NCI-H748 treated with DMSO at 0.1 percent for 48 hours (cell line): ENCODE measurements around the gene ZBTB40.

Experiments
- DNase-seq: peaks from one replicate; lab custom pipeline; 2025; lab: John Stamatoyannopoulos, UW

ZBTB40 gene

GRCh38 chr1:22533244-22533895 is 81.7 kb downstream of the ZBTB40 start:
- DNase-seq, result no peak

- no peak for DNase-seq
Observed at GRCh38 chr1:22534951-22535350, 83.3 kb downstream of the ZBTB40 start.

DNA sequence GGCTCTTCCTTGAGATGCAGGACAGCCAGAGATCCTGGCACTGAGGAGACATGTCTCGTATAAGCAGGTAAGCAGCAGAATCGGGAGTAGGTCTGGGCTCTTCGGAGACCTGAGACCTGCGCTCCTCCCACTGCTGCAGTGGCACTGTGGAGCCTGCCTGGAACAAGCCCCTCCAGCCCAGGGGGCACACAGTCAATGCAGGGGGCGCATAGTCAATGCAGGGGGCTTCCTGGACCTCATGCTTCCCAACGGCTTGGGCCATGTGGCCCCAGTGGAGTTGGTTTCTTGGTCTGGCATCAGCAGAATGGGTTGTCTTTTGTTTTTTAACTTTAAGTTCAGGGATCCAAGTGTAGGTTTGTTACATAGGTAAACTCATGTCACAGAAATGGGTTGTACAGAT is 83.7 kb downstream of the ZBTB40 start:
- DNase-seq, result no peak

DNA sequence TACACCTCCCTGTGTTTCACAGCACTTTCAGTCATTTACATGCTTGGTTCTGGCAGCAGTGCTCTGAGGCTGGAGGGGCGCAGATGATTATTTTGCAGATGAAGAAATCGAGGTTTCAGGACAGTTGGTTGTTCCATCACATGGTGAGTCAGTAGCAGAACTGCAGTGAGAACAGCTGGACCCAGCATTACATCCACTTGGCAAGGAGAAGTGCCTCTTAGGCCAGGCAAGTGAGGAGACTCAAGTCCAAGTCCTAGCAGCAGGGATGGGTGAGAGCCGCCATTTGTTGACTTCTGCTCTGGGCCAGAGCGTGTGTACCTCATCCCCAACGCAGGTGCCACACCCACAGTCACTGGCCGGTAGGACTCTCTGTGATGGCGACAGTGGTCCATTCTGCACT is 84.9 kb downstream of the ZBTB40 start:
- DNase-seq, result no peak

DNA sequence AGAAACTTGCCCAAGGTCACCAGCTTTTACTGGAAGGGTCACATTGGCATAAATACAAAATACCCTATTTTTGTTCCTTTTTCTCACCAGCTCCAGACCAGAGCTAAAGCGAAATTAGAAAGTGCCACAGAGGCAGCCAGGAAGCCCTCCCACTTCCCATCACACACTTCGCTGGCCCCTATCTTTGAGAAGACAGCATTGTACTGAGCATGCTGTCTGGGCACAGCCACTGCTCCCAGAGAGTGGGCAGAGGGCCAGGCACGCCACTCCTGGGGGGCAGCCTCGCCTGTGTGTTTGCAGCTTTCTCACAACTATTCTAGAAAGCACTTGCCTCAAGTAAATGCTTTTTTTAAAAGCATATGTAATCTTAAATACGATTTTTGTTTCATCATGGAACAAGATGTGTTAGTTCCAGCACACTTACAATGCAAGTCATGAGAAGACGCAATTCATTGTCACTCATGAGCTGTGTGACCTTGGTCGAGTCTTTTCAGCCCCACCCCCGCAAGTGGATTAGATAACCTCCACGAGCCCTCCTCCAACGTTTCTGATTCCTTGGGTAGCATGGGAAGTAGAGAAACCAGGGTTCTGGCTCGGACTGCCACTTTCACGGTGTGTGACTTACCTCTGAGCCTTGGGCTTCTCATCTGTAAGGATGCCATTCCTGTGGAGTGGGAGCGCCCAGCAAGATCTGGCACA is 85.9 kb downstream of the ZBTB40 start:
- no peak for DNase-seq

DNA sequence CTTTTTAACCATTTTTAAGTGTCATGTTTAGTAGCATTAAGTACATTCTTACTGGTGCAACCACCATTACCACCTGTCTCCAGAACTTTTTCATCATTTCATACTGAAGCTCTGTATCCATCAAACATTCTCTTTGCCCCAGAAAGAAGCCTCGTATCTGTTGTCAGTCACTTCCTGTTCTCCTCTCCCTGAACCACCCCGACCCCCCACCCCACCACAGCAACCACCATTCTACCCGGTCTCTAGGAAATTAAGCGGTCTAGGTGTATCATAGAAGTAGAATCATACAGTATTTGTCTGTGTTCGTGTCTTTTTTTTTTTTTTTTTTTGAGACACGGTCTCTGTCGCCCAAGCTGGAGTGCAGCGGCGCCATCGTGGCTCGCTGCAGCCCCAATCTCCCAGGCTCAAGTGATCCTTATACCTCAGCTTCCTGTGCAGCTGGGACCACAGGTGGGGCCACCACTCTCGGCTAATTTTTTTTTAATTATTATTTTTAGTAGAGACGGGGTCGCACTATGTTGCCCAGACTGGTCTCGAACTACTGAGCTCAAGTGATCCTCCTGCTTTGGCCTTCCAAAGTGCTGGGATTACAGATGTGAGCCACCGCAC is 88.0 kb downstream of the ZBTB40 start:
- DNase-seq, result no peak

- DNase-seq, result no peak
Observed at GRCh38 chr1:22540337-22540736, 88.7 kb downstream of the ZBTB40 start.

DNA sequence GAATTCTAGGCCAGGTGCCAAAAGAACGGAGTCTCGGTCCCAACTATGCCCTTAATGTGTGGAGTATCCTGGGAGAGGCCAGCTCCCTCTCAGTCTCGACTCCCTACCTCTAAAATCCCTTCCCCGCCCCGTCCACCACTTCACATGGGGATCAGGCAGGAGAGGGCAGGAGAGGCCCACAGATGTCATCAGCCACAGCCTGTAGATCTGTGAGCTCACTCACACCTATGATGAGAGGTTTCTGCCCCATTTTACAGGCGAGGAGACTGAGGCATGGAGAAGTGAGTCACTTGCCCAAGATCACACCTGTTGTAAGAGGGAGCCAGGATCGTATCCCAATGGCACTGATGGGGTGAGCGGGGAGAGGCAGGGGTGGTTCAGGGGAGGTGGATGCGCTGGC is 91.2 kb downstream of the ZBTB40 start:
- DNase-seq, result no peak

GRCh38 chr1:22543679-22544078 is 92.0 kb downstream of the ZBTB40 start:
- no peak for DNase-seq

DNA sequence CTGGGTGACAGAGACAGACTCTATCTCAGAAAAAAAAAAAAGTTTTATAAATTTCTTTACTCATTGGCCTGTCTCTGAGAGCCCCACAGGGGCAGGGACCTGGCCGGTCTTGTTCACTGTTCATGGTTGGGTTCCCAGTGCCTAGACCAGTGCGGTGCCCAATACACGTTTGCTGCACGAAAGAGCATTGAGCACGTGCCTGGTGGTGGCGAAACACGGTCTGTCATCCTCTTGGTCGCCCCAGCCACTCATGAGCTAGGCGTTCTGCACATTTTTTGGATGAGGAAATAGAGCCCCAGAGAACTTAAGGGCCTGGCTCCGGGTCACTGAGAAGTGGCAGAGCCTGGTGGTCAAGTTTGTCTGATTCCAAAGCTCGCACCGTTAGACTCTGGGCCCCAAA is 93.0 kb downstream of the ZBTB40 start:
- no peak for DNase-seq

DNA sequence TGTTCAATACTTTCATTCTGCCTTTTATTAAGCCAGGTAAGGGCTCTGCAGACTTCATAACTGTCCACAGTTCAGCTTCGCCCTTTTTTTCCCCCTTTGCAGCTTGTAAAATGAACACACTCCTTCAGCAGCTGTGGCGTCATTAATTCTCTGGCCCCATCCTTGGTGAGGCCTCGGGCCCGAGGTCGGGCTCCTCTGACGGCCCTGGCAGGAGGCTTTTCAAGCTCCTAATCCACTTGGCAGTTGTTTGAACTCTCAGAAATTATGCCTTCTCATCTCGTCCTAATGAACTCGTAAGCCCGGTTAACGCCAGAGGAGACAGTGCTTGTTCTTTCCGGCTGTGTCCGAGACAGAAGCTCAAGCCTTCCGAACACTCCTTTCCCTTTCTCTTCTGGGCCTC is 93.5 kb downstream of the ZBTB40 start:
- DNase-seq, result no peak

DNA sequence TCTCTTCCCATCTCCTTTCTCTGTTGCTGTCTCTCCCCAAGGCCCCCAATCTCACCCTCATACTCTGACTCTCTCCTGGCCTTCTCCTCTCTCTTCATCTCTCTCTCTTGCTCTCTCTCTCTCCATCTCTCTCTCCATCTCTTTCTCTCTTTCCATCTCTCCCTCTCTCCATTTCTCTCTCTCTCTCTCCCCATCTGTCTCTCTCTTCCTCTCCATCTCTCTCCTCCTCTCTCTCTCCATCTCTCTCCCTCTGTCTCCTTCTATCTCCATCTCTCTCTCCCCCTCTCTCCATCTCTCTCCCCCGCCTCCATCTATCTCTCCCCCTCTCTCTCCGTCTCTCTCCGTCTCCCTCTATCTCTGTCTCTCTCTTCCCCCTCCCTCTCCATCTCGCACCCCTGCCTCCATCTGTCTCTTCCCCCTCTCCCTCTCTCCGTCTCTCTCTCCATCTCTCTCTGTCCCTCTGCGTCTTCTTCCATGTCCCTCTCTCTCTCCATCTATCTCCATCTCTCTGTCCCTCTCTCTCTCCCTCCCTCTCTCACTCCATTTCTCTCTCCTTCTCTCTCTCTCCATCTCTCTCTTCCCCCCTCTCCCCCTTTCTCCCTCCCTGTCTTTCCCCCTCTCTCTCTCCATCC is 95.7 kb downstream of the ZBTB40 start:
- DNase-seq, result no peak

DNA sequence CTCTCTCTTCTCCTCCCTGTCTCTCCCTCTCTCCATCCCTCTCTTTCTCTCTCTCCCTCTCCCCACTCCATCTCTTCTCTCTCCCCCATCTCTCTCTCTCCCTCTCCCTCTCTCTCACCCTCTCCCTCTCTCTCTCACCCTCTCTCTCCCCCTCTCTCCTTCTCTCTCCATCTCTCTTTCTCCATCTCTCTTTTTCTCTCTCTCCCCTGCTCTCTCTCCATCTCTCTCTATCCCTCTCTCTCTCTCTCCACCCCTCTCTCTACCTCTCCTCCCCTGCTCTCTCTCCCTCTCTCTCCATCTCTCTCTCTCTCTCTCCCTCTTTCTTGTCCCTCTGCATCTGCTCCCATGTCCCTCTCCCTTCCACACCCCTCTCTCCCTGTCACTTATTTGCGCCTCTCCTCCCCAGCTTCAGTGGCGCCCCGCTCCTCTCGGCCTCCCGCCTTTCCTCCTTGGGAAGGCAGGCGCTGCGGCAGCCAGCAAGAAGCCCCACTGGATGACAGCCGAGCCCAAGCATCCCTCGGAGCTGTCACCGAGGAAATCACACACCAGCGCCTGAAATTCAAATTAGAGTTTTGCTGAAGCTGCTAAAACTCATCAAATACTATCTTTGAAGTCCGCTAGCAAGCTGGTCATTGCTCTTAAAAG is 96.3 kb downstream of the ZBTB40 start:
- no peak for DNase-seq

DNA sequence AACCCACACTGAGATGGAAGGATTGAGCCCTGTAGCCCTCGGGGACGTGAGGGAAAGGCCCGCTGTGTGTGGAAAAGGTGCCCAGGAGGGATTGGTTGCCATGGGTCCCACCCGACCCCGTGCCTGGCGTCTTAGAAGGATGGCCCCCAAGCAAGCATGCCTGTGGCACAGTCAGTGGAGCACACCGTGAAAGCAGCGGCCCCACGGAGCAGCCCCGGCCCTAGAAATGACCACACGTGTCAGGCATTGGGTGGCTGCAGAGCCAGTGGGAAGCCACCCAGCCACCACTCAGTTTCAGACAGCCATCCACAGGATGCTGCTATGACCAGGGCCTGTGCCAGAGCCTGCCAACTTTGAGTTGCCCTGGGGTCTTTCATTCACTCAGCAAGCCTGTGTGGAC is 98.4 kb downstream of the ZBTB40 start:
- no peak for DNase-seq

DNA sequence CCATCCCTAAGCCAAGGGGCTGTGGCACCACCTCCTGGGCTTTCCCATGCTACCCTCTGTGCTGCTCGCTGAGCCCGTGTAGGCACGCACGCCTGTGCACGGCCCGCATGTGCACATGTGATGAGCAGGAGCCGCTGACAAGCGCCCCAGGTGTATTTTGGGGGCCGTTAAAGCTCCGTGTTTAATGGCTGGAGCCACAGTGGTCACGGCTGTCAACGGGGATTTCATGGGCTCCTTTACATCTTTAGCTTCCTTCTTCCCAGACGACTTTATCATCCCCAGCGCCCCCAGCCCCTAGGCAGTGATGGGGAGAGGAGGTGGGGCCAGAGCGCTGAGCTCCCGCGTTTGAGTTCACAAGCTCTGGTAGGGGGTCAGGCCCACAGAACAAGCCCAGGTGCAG is 99.9 kb downstream of the ZBTB40 start:
- DNase-seq, result no peak

GRCh38 chr1:22552021-22552420 is 100.4 kb downstream of the ZBTB40 start:
- DNase-seq, result no peak

DNA sequence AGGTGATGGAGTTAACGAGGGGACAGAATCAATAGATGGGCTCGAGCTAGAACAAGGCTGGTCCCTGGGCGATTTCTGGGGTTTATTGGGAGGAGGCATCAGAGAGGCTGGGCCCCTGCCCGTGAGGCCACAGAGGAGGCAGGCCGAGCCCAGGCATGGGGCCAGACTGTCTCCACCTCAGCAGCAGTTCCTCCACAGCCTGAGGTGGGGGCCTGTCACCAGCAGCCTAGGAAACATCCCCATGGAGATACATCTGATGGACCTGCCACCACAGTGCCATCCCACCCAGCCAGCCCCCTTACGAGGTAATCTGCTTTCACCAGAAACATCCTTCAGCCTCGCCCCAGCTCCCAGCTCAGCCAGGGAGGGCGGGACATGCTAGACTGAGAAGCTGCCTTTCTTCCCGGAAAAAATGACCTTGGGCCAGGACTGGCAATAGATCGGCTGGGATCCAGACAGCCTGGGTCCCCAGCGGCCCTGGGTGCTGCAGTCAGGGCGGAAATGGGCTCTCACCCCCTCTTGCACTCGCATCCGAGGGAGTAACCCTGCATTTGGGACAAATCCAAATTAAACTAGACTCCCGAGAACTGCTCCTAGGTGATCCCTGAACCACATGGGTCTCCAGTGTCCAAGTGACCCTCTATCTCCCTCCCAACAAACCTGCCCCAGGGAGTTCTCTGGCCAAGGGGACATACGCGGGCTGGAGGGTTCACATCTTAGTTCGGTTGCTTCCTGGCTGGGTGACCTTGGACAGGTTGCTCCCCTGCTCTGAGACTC is 101.6 kb downstream of the ZBTB40 start:
- no peak for DNase-seq

- DNase-seq, result no peak
Observed at GRCh38 chr1:22553991-22554522, 102.4 kb downstream of the ZBTB40 start.

DNA sequence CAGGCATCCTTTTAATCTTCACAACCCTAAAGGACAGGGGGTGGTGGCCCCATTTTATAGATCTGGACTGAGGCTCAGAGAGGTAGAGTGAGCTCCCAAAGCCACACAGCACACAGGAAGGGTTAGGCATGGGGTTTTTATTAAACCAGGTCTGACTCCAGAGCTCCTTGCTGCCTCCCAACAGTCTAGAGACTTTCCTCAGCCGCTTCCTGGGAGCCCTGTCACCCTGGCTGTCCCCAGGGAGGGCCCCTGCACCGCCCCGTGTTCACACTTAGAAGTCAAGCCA is 103.7 kb downstream of the ZBTB40 start:
- DNase-seq, result no peak

DNA sequence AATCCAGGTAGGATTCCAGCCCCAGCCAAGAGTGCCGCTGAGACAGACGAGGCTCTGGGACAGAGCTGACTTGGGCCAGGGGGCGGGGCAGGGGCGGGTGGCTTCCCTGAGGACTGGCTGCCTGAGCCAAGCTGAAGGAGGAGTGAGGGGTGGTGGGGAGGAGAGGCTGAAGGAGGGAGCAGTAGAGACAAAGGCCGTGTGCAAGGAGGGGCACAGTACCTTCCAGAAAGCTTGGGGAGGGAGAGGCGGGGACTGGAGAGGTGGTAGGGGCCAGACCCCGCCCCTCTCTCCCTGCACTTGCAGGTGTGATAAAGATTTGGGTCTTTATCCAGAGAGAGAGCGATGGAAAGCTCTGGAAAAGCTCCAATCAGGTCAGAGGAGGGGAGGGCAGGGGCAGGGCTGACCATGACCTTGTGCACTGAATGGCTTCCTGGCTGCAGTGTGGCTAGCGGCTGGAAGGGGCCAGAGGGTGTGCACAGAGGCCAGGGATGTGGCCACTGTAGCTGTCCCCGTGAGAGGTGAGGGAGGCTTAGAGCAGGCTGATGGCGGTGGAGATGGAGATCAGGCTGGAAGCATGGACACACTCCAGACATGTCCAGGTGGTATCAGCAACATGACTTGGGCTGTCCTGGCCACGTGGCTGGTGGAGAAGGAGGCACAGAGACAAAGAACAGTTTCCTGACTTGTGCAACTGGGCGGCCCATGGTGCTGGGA is 104.9 kb downstream of the ZBTB40 start:
- DNase-seq, result no peak

DNA sequence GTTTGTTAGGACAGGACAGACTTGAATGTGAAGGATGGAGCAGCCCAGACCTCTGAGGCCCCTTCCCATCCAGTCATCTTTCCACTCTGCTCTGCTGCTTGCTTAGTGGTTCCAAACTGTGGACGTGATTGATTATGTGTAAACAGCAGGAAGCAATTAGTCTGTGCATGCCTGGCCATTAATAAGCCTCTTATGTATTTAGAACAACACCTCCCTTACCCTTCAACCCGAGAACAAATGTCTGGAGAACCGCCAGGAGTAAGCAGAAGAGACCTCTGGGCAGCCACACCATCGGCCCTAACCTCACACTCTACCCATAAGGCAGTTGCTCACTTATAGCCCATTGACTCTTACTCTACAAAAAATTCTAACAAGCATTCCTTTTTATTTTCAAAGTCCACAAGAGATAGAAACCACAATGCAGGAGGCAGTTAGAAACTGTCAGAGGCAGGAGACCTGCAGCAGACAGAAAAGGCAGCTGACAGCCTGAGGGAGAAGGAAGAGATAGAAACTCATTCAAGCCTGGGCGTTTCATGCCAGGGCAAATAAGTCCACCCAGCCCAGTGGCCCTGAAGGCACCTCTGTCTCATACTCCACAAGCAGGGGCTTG is 105.8 kb downstream of the ZBTB40 start:
- peak; percentile 60 for DNase-seq
